ENCODE measurements around the gene ABCE1.

ABCE1 gene

DNA sequence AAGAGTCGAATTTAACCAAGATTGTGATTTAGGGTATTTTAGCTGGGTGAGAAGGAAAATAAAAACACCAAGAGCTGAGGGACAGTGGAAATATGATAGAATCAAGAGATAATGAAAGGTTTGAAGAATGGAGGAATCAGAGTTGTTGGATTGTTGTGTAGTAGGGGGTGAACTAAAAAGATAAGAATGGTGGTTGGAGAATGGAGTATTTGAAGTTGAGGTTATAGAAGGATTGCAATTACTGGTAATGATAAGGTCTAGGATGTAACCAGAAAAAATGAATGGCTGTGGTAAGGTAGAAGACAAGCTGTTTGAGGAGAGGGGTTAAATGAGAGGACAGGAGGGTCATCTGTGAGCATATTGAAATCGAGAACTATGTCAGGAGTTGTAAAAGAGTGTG is 4.5 kb downstream of the ABCE1 start:
- FAIRE-seq, result no peak
- no peak for TF ChIP-seq CTCF (IDR thresholded peaks at IDR 0.05; ENCODE audit: insufficient read depth, missing control alignments)

DNA sequence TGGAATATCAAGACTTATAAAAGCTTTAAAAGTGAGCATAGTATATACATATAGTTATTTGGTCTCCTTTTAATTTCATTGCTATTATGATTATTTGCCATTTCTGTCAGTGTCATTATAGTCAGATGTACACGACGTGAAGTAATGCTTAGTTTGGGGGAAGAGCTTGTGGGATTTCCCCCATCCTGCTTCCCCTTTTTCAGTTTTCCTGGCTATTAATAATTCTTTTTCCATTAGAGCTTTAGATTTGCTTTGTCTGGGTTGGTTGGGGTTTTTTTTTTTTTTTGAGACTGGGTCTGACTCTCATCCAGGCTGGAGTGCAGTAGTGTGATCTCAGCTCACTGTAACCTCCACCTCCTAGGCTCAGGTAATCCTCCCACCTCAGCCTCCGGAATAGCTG is 5.4 kb downstream of the ABCE1 start:
- no peak for DNase-seq (ENCODE audit: insufficient read length, low spot score)
- no peak for FAIRE-seq

More for the DNA sequence above, 4.5 kb downstream of the ABCE1 start:
- DNase-seq (ENCODE audit: insufficient read length, low spot score), result no peak

DNA sequence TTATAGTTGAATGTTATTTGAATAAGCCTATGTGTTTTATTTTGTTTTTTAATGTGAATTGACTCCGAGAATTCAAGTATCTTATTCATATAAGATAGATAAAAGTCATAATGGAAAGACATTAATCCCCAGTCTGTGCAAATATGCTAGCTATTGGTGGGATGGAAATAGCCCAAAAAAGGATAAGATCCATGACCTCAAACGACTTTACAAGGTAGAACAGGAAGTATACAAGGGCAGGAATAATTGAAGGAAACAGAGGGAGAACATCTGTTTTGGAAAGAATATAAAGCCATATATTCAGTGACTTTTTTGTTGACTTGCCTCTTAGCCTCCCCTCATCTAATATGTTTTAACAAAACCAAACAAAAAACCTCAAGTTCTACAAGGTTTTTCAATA is 9.0 kb downstream of the ABCE1 start:
- peak; percentile 46 for FAIRE-seq
- no peak for TF ChIP-seq CTCF (IDR thresholded peaks at IDR 0.05; ENCODE audit: insufficient read depth, missing control alignments)
- no peak for DNase-seq (ENCODE audit: insufficient read length, low spot score)

More for the DNA sequence above, 5.4 kb downstream of the ABCE1 start:
- TF ChIP-seq CTCF (IDR thresholded peaks at IDR 0.05; ENCODE audit: insufficient read depth, missing control alignments), result no peak

DNA sequence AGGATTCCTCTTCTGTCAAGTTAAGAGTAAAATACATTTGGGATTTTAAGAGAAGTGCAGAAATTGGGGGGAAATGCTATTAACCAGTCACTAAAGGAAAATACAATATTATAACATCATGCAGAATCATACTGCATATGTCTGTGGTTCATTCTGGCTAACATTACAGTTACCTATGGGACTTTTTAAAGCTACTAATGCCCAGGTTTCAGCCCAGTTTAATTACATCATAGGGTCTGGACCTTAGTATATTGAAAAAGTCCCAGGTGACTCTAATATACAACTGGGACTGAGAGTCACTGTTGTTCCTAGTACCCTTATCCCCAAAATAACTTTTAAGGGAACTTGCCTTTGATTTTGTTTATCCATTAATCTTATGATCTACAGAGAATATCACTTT is 10.0 kb downstream of the ABCE1 start:
- FAIRE-seq (no peak), DNase-seq (ENCODE audit: insufficient read length, low spot score) (no peak)
- no peak for TF ChIP-seq CTCF (IDR thresholded peaks at IDR 0.05; ENCODE audit: insufficient read depth, missing control alignments)

DNA sequence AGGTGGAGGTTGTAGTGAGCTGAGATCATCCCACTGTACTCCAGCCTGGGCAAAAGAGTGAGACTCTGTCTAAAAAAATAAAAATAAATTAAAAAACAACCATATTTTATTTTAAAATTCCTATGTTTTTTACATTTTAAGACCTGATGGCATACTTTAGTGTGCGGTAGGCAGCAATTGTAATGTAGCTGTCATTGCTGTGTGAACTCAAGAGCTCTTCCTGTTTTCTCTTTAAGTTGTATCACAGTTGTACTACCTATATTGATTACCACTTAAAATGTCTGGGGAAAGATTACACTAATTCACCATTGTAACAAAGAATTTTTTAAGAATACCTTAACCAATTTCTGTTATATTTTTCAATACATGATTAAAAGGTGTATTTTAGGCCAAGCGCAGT is 27.3 kb downstream of the ABCE1 start:
- no peak for FAIRE-seq
- TF ChIP-seq CTCF (IDR thresholded peaks at IDR 0.05; ENCODE audit: insufficient read depth, missing control alignments), result no peak
- DNase-seq (ENCODE audit: insufficient read length, low spot score), result no peak

- no peak for DNase-seq (ENCODE audit: insufficient read length, low spot score)
- no peak for TF ChIP-seq CTCF (IDR thresholded peaks at IDR 0.05; ENCODE audit: insufficient read depth, missing control alignments)
- FAIRE-seq, result peak; percentile 96
Observed at GRCh38 chr4:145130130-145130529, 32.0 kb downstream of the ABCE1 start.

DNA sequence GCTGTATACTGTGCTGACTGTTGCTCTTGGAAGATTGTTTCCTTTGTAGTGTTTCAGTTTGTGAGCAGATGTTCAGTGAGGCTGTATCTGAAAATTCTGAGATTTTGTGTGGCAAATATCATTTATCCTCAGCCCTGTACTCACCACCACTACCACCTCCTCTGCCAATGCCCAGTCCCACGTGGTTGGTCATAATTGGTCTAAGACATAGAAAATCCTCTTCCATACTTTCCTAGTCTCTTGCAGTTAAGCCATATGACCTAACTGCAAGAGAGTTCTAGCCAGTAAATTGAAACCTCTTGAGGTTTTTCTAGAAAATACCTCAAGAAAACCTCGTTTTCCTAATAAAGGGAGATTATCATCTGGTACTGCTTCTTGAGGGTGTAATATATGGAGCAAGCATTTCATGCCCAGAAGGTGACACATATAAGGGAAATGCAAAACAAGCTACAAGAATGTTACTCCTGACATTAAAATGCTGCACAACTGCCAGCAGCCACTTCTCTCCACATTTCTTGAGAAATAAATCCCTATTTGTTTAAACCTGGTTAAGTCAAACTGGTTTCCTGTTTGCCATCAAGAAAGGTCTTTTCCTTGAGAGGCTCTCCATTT is 32.8 kb downstream of the ABCE1 start:
- no peak for TF ChIP-seq CTCF (IDR thresholded peaks at IDR 0.05; ENCODE audit: insufficient read depth, missing control alignments)
- FAIRE-seq, result no peak
- DNase-seq (ENCODE audit: insufficient read length, low spot score), result no peak

Data from D721Med (cell line).